OCI-LY7 (cell line): ENCODE results near the gene CEBPB.

Experiments used
- CTCF ChIP-seq: fragments of 200-600 bp; sonication (generic); conservative IDR thresholded peaks from 2 replicates; pipeline ENCODE4 v1.5.1; 2014; ENCODE audit warnings: mild to moderate bottlenecking, antibody characterized with exemption, low read length, moderate library complexity, mixed read lengths
- EZH2phosphoT487 ChIP-seq: fragments of 200-600 bp; sonication (generic); IDR thresholded peaks from 2 replicates; pipeline ENCODE4 v1.6.1; 2018; ENCODE audit warnings: low read depth, borderline replicate concordance, mild to moderate bottlenecking, mixed run types, antibody characterized with exemption, low read length, moderate library complexity, mixed read lengths

- TF ChIP-seq CTCF, result no peak
- no peak for TF ChIP-seq EZH2phosphoT487
Observed at GRCh38 chr20:50196896-50197295, 6.3 kb downstream of the CEBPB start.
